ENCODE measurements around the gene DNM3. TPM values are rescaled to one million over a fixed set of nuclear protein-coding genes. Genes with fewer than 3 reads are reported as not detected.

DNM3 gene
- total RNA-seq, 1 donor from 2014 or later = 7.7 TPM

DNA sequence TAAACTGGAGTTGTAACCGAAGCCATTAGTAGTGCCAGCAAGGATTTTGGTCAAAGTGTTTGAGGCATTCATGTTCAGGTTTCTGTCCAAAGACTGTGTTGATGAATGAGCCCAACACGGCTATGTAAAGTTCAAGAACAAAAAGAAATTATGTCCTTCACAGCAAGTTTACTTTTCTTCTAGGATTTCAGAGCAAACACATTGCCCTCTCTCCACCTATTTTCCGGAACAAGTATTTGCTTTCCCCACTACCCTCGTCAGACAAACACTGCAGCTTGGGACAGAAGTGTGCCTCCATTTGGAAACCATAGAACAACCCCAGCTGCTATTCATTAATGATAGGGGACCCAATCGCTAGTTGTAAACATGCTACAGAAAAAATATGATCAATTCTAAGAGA, 427.8 kb downstream of the DNM3 start:
- no peak for DNase-seq (ENCODE audit: low spot score)
- Mint-ChIP-seq H3K4me3 (ENCODE audit: unreplicated experiment) (no peak overlapping the region), H3K4me1 (ENCODE audit: unreplicated experiment) (no peaks in the 10 kb centered on the region), H3K36me3 (ENCODE audit: low read depth, unreplicated experiment) (no peaks in the 10 kb centered on the region), H3K27me3 (ENCODE audit: unreplicated experiment) (no peaks in the 10 kb centered on the region), H3K27ac (ENCODE audit: unreplicated experiment) (no peak overlapping the region), H3K9me3 (ENCODE audit: unreplicated experiment) (no peaks in the 10 kb centered on the region)
- TF ChIP-seq, protein P1, sequence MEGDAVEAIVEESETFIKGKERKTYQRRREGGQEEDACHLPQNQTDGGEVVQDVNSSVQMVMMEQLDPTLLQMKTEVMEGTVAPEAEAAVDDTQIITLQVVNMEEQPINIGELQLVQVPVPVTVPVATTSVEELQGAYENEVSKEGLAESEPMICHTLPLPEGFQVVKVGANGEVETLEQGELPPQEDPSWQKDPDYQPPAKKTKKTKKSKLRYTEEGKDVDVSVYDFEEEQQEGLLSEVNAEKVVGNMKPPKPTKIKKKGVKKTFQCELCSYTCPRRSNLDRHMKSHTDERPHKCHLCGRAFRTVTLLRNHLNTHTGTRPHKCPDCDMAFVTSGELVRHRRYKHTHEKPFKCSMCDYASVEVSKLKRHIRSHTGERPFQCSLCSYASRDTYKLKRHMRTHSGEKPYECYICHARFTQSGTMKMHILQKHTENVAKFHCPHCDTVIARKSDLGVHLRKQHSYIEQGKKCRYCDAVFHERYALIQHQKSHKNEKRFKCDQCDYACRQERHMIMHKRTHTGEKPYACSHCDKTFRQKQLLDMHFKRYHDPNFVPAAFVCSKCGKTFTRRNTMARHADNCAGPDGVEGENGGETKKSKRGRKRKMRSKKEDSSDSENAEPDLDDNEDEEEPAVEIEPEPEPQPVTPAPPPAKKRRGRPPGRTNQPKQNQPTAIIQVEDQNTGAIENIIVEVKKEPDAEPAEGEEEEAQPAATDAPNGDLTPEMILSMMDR (IDR thresholded peaks at IDR 0.05; ENCODE audit: unreplicated experiment) = no peak

DNA sequence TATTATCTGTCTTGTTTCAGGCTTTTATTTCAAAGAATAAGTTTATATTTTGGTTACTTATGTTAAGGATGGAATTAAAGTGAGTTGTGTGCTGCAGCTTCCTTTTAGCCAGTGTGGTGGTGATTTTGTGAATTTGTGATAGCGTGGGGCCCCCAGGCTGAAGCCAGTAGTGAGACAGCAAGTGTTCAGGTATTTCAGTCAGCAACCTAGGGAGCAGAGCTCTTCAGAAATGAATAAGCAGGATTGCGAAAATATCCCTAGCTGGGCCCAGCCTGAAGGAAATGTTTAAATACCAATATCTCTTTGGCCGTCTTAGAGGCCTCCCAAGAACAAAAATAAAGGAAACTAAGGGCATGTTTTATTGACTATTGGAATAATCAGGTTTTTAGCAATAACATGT, 428.3 kb downstream of the DNM3 start:
- no peaks in the 10 kb centered on the region for H3K9me3 Mint-ChIP-seq (ENCODE audit: unreplicated experiment)
- no peaks in the 10 kb centered on the region for H3K27me3 Mint-ChIP-seq (ENCODE audit: unreplicated experiment)
- H3K4me3 Mint-ChIP-seq (ENCODE audit: unreplicated experiment) = no peak overlapping the region
- H3K27ac Mint-ChIP-seq (ENCODE audit: unreplicated experiment) = no peak overlapping the region
- no peak for DNase-seq (ENCODE audit: low spot score)
- H3K36me3 Mint-ChIP-seq (ENCODE audit: low read depth, unreplicated experiment) = no peaks in the 10 kb centered on the region
- TF ChIP-seq, protein P1 (IDR thresholded peaks at IDR 0.05; ENCODE audit: unreplicated experiment) = no peak
- H3K4me1 Mint-ChIP-seq (ENCODE audit: unreplicated experiment) = no peaks in the 10 kb centered on the region

DNA sequence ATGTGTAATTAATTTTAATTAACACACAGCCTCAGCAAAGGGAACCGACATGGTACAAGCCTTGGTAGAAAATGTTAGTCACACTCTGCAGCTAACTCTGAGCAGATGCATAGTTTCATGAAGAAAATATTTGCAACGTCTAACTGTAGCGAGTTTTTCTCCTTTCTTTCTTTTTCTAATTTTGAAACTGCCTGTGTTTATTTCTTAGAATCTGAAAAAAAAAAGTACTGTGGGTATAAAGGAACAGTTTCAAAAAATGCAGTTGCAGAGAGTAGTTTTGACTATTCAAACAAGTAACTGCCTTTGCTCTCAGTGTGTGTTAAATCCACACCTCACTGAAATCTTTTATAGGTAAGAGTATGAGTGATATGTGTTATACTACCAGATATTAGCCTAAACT, 429.3 kb downstream of the DNM3 start:
- Mint-ChIP-seq H3K9me3 (ENCODE audit: unreplicated experiment) (no peaks in the 10 kb centered on the region), H3K36me3 (ENCODE audit: low read depth, unreplicated experiment) (no peaks in the 10 kb centered on the region), H3K4me1 (ENCODE audit: unreplicated experiment) (no peaks in the 10 kb centered on the region), H3K27me3 (ENCODE audit: unreplicated experiment) (no peaks in the 10 kb centered on the region), H3K27ac (ENCODE audit: unreplicated experiment) (no peak overlapping the region), H3K4me3 (ENCODE audit: unreplicated experiment) (no peak overlapping the region)
- TF ChIP-seq, protein P1 (IDR thresholded peaks at IDR 0.05; ENCODE audit: unreplicated experiment) = no peak
- DNase-seq (ENCODE audit: low spot score) = no peak

DNA sequence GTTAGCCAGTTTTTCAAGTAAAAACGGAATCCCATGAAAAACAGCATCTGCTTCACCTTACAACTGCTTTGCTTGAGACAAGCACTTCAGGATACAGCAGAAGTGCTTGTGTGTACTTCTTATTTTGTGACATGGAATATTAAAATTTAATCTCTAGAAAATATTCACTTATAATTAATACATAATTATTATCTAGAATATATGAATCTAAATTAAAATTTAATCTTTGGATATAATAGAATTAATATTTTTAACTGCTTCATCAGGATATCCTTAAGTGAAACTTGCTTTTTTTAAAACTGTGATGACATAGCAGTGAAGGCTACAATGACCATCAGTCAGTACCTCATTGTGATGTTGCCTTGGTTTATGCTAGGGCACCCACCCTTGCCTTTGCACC, 430.8 kb downstream of the DNM3 start:
- H3K4me3 Mint-ChIP-seq (ENCODE audit: unreplicated experiment) = no peak overlapping the region
- H3K36me3 Mint-ChIP-seq (ENCODE audit: low read depth, unreplicated experiment) = no peaks in the 10 kb centered on the region

DNA sequence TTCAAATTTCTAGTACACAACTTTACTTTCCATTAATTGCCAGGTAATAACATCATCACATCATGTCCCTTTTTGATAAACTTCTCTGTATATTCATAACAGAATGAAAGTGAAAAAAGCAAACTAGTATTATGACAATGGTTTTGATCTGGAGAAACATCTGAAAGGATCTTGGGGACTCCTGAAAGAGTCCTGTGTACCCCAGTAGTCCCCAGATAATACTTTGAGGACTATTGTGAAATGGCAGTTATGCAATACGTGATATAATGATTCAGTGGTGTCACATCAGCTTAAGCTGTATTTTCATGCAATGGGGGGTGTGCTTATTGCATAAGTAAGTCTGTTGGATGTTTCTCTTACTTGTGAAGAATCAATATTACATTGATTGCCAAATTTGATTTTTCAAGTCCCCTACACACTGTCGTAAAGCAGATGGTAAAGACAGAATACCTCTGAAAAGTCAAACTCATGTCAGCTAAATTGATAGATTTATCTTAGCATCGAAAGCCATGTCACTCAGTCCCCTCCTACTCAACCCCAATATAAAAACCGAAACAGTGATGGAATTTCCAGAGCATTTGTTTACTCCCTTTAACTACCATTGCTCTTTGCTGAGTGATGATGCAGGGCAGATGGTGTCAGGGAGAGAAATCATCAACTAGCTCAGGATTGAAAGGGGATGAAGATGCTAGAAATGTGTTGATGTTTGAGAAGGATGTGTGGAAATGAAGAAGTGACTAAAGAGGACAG, 432.5 kb downstream of the DNM3 start:
- DNase-seq (ENCODE audit: low spot score) = no peak
- Mint-ChIP-seq H3K27ac (ENCODE audit: unreplicated experiment) (no peak overlapping the region), H3K36me3 (ENCODE audit: low read depth, unreplicated experiment) (no peaks in the 10 kb centered on the region), H3K9me3 (ENCODE audit: unreplicated experiment) (no peaks in the 10 kb centered on the region), H3K4me3 (ENCODE audit: unreplicated experiment) (no peak overlapping the region), H3K4me1 (ENCODE audit: unreplicated experiment) (no peaks in the 10 kb centered on the region), H3K27me3 (ENCODE audit: unreplicated experiment) (no peaks in the 10 kb centered on the region)
- TF ChIP-seq, protein P1 (IDR thresholded peaks at IDR 0.05; ENCODE audit: unreplicated experiment) = no peak

More for the DNA sequence above, 430.8 kb downstream of the DNM3 start:
- Mint-ChIP-seq H3K27me3 (ENCODE audit: unreplicated experiment) (no peaks in the 10 kb centered on the region), H3K9me3 (ENCODE audit: unreplicated experiment) (no peaks in the 10 kb centered on the region), H3K4me1 (ENCODE audit: unreplicated experiment) (no peaks in the 10 kb centered on the region), H3K27ac (ENCODE audit: unreplicated experiment) (no peak overlapping the region)
- no peak for DNase-seq (ENCODE audit: low spot score)
- TF ChIP-seq, protein P1 (IDR thresholded peaks at IDR 0.05; ENCODE audit: unreplicated experiment) = no peak

Measured in endothelial cell (in vitro differentiated cells).